HEK293 (cell line): Measurements from ENCODE around the gene OPCML.

Experiments used
- CTCF ChIA-PET: fragments of 350-600 bp; formaldehyde crosslinking; extraction: SDS; loops from one replicate; lab custom pipeline; 2021; ENCODE audit warnings: antibody characterized with exemption; lab: Yijun Ruan, JAX
- POLR2A ChIA-PET: fragments of 300-600 bp; formaldehyde crosslinking; extraction: SDS; loops from one replicate; lab custom pipeline; 2020; ENCODE audit warnings: antibody characterized with exemption, inconsistent platforms; lab: Yijun Ruan, JAX
- H3K27ac ChIP-seq: fragments of 200-500 bp; sonication (Bioruptor generic); 2 replicates; pipeline ENCODE4 v1.5.1; 2014; ENCODE audit warnings: low read depth, low read length, control low read depth, inconsistent platforms; ENCODE audit errors: extremely low read depth
- H3K36me3 ChIP-seq, 2 experiments: fragments of 200-500 bp in 1 of 2; sonication (Bioruptor generic) in 1 of 2; 1 replicate in 1 of 2; 2 replicates in 1 of 2; pipeline ENCODE4 v1.5.1; 2014 to 2017; ENCODE audit warnings: inconsistent platforms in 2 of 2, low read length in 2 of 2; ENCODE audit not compliant: control insufficient read depth in 2 of 2, insufficient read depth in 1 of 2
- H3K4me1 ChIP-seq: fragments of 200-500 bp; sonication (Bioruptor generic); 2 replicates; pipeline ENCODE4 v1.5.1; 2014; ENCODE audit warnings: mild to moderate bottlenecking, low read length, inconsistent platforms; ENCODE audit not compliant: control insufficient read depth, insufficient read depth
- H3K4me3 ChIP-seq: 2 replicates; pipeline ENCODE4 v1.5.1; 2011; ENCODE audit warnings: low read depth, mild to moderate bottlenecking, control low read depth, low read length, moderate library complexity
- H3K9me3 ChIP-seq: fragments of 200-500 bp; sonication (Bioruptor generic); 2 replicates; pipeline ENCODE4 v1.5.1; 2014; ENCODE audit warnings: low read depth, low read length, inconsistent platforms; ENCODE audit not compliant: control insufficient read depth, insufficient read depth
- BCL6B ChIP-seq: fragments of 450-650 bp; formaldehyde crosslinking; IDR thresholded peaks from 2 replicates; pipeline ENCODE4 v1.5.1; 2017; ENCODE audit warnings: missing biosample characterization, missing genetic modification characterization
- HOXA7 ChIP-seq: sonication (generic); formaldehyde crosslinking; IDR thresholded peaks from 2 replicates; pipeline ENCODE4 v1.8.1; 2022; ENCODE audit warnings: missing genetic modification reagents, borderline replicate concordance
- MYNN ChIP-seq: fragments of 450-650 bp; formaldehyde crosslinking; IDR thresholded peaks from 2 replicates; pipeline ENCODE4 v1.5.1; 2016; ENCODE audit warnings: missing biosample characterization, missing genetic modification characterization, borderline replicate concordance
- PBX3 ChIP-seq: sonication (generic); formaldehyde crosslinking; IDR thresholded peaks from 2 replicates; pipeline ENCODE4 v1.8.1; 2022; ENCODE audit warnings: mild to moderate bottlenecking, moderate library complexity, missing genetic modification reagents
- PRDM2 ChIP-seq: fragments of 450-650 bp; formaldehyde crosslinking; IDR thresholded peaks from 2 replicates; pipeline ENCODE4 v1.5.1; 2016; ENCODE audit warnings: missing biosample characterization, missing genetic modification characterization, borderline replicate concordance
- SETDB1 ChIP-seq: IDR thresholded peaks from one replicate; pipeline ENCODE4 v1.6.1; 2017; ENCODE audit warnings: mild to moderate bottlenecking, low read length, moderate library complexity, mixed read lengths; ENCODE audit not compliant: insufficient read length
- WT1 ChIP-seq: fragments of 450-650 bp; formaldehyde crosslinking; IDR thresholded peaks from 2 replicates; pipeline ENCODE4 v1.5.1; 2016; ENCODE audit warnings: missing biosample characterization, missing genetic modification characterization
- ZBTB21 ChIP-seq: fragments of 450-650 bp; formaldehyde crosslinking; IDR thresholded peaks from 2 replicates; pipeline ENCODE4 v1.5.1; 2017; ENCODE audit warnings: missing biosample characterization, missing genetic modification characterization
- ZBTB48 ChIP-seq: fragments of 450-650 bp; formaldehyde crosslinking; IDR thresholded peaks from 2 replicates; pipeline ENCODE4 v1.5.1; 2016; ENCODE audit warnings: missing biosample characterization, missing genetic modification characterization
- ZBTB8A ChIP-seq: fragments of 450-650 bp; formaldehyde crosslinking; IDR thresholded peaks from 2 replicates; pipeline ENCODE4 v1.5.1; 2016; ENCODE audit warnings: missing biosample characterization, missing genetic modification characterization
- ZNF174 ChIP-seq: fragments of 450-650 bp; formaldehyde crosslinking; IDR thresholded peaks from 2 replicates; pipeline ENCODE4 v1.5.0; 2017; ENCODE audit warnings: missing biosample characterization, mild to moderate bottlenecking, missing genetic modification characterization
- ZNF221 ChIP-seq: fragments of 450-650 bp; formaldehyde crosslinking; IDR thresholded peaks from 2 replicates; pipeline ENCODE4 v1.5.1; 2017; ENCODE audit warnings: missing biosample characterization, missing genetic modification characterization, borderline replicate concordance
- ZNF280D ChIP-seq: fragments of 450-650 bp; formaldehyde crosslinking; IDR thresholded peaks from 2 replicates; pipeline ENCODE4 v1.5.1; 2016; ENCODE audit warnings: missing biosample characterization, missing genetic modification characterization
- ZNF513 ChIP-seq: fragments of 450-650 bp; IDR thresholded peaks from 2 replicates; pipeline ENCODE4 v1.5.1; 2018; ENCODE audit warnings: missing biosample characterization, missing genetic modification characterization
- ZNF624 ChIP-seq: fragments of 450-650 bp; formaldehyde crosslinking; IDR thresholded peaks from 2 replicates; pipeline ENCODE4 v1.5.1; 2017; ENCODE audit warnings: missing biosample characterization, missing genetic modification characterization
- ZNF626 ChIP-seq: fragments of 450-650 bp; sonication (Bioruptor Pico); formaldehyde crosslinking; IDR thresholded peaks from 2 replicates; pipeline ENCODE4 v1.5.1; 2018; ENCODE audit warnings: missing biosample characterization, missing genetic modification characterization, inconsistent platforms
- ZNF664 ChIP-seq: fragments of 450-650 bp; formaldehyde crosslinking; IDR thresholded peaks from 2 replicates; pipeline ENCODE4 v1.5.1; 2016; ENCODE audit warnings: missing biosample characterization, missing genetic modification characterization
- ZNF747 ChIP-seq: fragments of 450-650 bp; formaldehyde crosslinking; IDR thresholded peaks from 2 replicates; pipeline ENCODE4 v1.5.1; 2016; ENCODE audit warnings: missing biosample characterization, missing genetic modification characterization
- ZSCAN4 ChIP-seq: fragments of 450-650 bp; formaldehyde crosslinking; IDR thresholded peaks from 2 replicates; pipeline ENCODE4 v1.5.1; 2017; ENCODE audit warnings: missing biosample characterization, missing genetic modification characterization

OPCML gene

GRCh38 chr11:132971351-132971750 is 561.0 kb downstream of the OPCML start:
- TF ChIP-seq ZBTB48, result no peak
- no peak for TF ChIP-seq WT1
- TF ChIP-seq ZBTB21 (tag by site-specific recombination), result no peak
- TF ChIP-seq SETDB1, result no peak
- TF ChIP-seq BCL6B (tag by site-specific recombination), result no peak
- no peak for TF ChIP-seq ZNF280D
- no peak for TF ChIP-seq ZNF513 (tag by site-specific recombination)
- no peak for TF ChIP-seq ZNF747 (tag by site-specific recombination)
- no peaks in the 10 kb centered on the region for H3K36me3 ChIP-seq
- H3K9me3 ChIP-seq, result no peaks in the 10 kb centered on the region
- H3K27ac ChIP-seq, result no peak overlapping the region
- ChIA-PET CTCF (interaction anchor here (0.5 kb wide), 1 partner anchor 8 kb away, joined by 3 read pairs; no protein-coding TSS in a partner anchor), POLR2A (no interaction called here)
- no peaks in the 10 kb centered on the region for H3K4me1 ChIP-seq
- no peak overlapping the region for H3K4me3 ChIP-seq

- Histone ChIP-seq H3K4me3 (no peak overlapping the region), H3K27ac (no peak overlapping the region), H3K9me3 (no peaks in the 10 kb centered on the region), H3K36me3 (no peaks in the 10 kb centered on the region), H3K4me1 (no peaks in the 10 kb centered on the region)
- CTCF ChIA-PET, result no interaction called here
- POLR2A ChIA-PET, result no interaction called here
- TF ChIP-seq ZNF626 (tag by site-specific recombination) (no peak), PRDM2 (tag by site-specific recombination) (no peak), ZNF221 (tag by site-specific recombination) (no peak), ZNF174 (tag by site-specific recombination) (no peak), ZSCAN4 (no peak), MYNN (tag by site-specific recombination) (no peak), ZBTB8A (no peak), PBX3 (CRISPR knock-in tag) (no peak), ZNF747 (tag by site-specific recombination) (no peak), HOXA7 (CRISPR knock-in tag) (no peak), ZNF624 (tag by site-specific recombination) (no peak), ZNF664 (tag by site-specific recombination) (no peak)
Measured at GRCh38 chr11:132969892-132970291, 562.4 kb downstream of the OPCML start.
